Suprapubic skin (tissue), 4 donors: ENCODE data around the gene MEF2C. TPM values are rescaled to one million over a fixed set of nuclear protein-coding genes. Genes with fewer than 3 reads are reported as not detected.
A peak's percentile ranks its signal among the peaks of the same experiment; 100 is the strongest.

Experiments
- DNase-seq, 2 donors: peaks; one replicate each; pipeline ENCODE4 v3.0.0-alpha.2; 2019; ENCODE audit warnings: low spot score in 2 of 2
- H3K27ac ChIP-seq: fragments of 200-600 bp; sonication (generic); one replicate; pipeline ENCODE4 v1.5.1; 2019
- H3K27me3 ChIP-seq: fragments of 200-600 bp; sonication (generic); one replicate; pipeline ENCODE4 v1.5.1; 2019
- H3K36me3 ChIP-seq: fragments of 200-600 bp; sonication (generic); one replicate; pipeline ENCODE4 v1.5.1; 2019
- H3K4me1 ChIP-seq: fragments of 200-600 bp; sonication (generic); one replicate; pipeline ENCODE4 v1.5.1; 2019
- H3K4me3 ChIP-seq: fragments of 200-600 bp; sonication (generic); one replicate; pipeline ENCODE4 v1.5.1; 2019; ENCODE audit warnings: mild to moderate bottlenecking
- H3K9me3 ChIP-seq: fragments of 200-600 bp; sonication (generic); one replicate; pipeline ENCODE4 v1.5.1; 2019
- EP300 ChIP-seq: sonication (generic); formaldehyde crosslinking; IDR thresholded peaks from one replicate; pipeline ENCODE4 v1.6.1; 2017; ENCODE audit warnings: antibody characterized with exemption
- POLR2A ChIP-seq, 2 donors: fragments of 450-650 bp; IDR thresholded peaks; one replicate each; pipeline ENCODE4 v1.6.1; 2017; ENCODE audit warnings: antibody characterized with exemption in 2 of 2, mild to moderate bottlenecking in 2 of 2, moderate library complexity in 2 of 2
- POLR2AphosphoS5 ChIP-seq, 3 donors: sonication (generic); formaldehyde crosslinking; IDR thresholded peaks; one replicate each; pipeline ENCODE4 v1.6.1; 2017; ENCODE audit warnings: antibody characterized with exemption in 3 of 3
- WGBS: methylation state at CpG from one replicate; pipeline ENCODE4 v1.1.5; 2018; 5-methylcytosine and 5-hydroxymethylcytosine counted together
- total RNA-seq, 4 donors: library from RNA; depleted of rRNA; stranded (reverse); fragments of >200 nt; gene quantifications; one replicate each; pipeline ENCODE4 v1.1.0, GENCODE V29; 2016
- TF ChIP-seq, protein P1 (sequence below), 2 donors: fragments of 200-600 bp in 1 of 2; fragments of 450-650 bp in 1 of 2; sonication (generic) in 1 of 2; IDR thresholded peaks; one replicate each; pipeline ENCODE4 v1.5.1; 2016 to 2019; ENCODE audit warnings: antibody characterized with exemption in 2 of 2, mild to moderate bottlenecking in 1 of 2, moderate library complexity in 1 of 2

MEF2C gene
- total RNA-seq, 4 donors from 2014 or later, result 5.9 to 15.9 (median 10.1) TPM

DNA sequence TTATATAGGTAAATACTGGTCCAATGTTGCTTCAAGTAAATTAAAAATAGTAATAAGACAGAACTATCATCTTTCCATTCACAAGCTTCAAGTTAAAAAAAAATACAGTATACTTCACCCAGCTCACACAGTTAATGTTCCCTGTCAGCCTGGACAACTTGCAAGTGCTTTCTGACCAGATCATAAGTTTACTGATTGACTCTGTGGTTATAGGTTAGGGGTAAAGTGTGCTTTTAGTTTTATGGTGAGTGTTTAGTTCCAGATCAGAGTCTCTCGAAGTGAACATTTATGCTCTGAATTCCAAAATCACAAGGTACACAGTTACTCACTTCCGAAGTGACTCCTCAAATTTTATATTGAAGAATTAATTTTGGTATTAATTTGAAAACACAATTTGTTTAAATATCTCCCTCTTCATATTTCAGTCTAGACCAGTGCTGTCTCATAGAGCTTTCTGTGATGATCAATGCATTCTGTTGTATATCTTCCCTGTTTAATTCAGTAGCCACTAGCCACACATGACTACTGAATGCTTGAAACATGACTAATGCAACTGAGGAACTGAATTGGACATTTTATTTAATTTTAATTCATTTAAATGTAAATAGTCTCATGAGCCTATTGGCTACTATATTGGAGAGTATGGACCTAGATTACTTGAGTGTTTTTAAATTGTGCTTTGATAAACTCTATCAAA lies 90.7 kb downstream of the MEF2C start:
- 87% methylated on average over 2 of the region's 2 CpGs for WGBS

DNA sequence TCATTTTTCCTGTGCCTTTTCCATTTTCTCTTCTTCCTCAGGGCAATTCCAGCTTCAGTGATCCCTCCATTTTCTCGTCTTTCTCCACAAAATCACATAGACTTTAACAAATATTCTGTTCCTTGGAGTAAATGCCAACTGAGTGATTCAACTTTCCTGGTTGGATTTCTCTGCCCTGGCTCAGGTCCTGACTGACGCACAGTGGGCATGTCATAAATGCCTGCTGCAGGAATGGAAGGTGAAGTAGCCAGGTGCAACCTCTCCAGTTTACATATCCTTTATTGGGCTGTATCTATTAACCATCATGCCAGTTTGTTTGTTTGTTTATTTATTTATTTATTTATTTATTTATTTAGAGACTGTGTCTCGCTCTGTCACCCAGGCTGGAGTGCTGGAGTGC lies 95.1 kb downstream of the MEF2C start:
- Histone ChIP-seq H3K36me3 (no peaks in the 10 kb centered on the region), H3K9me3 (no peaks in the 10 kb centered on the region), H3K27ac (no peak overlapping the region), H3K4me1 (peaks cover 25% of the 10 kb centered on the region), H3K27me3 (no peaks in the 10 kb centered on the region), H3K4me3 (no peak overlapping the region)
- no peak for DNase-seq
- 63% methylated on average over 3 of the region's 3 CpGs for WGBS
- TF ChIP-seq EP300 (no peak), POLR2A (IDR thresholded peaks at IDR 0.05) (no peak), POLR2AphosphoS5 (IDR thresholded peaks at IDR 0.05) (no peak)
- TF ChIP-seq, protein P1, sequence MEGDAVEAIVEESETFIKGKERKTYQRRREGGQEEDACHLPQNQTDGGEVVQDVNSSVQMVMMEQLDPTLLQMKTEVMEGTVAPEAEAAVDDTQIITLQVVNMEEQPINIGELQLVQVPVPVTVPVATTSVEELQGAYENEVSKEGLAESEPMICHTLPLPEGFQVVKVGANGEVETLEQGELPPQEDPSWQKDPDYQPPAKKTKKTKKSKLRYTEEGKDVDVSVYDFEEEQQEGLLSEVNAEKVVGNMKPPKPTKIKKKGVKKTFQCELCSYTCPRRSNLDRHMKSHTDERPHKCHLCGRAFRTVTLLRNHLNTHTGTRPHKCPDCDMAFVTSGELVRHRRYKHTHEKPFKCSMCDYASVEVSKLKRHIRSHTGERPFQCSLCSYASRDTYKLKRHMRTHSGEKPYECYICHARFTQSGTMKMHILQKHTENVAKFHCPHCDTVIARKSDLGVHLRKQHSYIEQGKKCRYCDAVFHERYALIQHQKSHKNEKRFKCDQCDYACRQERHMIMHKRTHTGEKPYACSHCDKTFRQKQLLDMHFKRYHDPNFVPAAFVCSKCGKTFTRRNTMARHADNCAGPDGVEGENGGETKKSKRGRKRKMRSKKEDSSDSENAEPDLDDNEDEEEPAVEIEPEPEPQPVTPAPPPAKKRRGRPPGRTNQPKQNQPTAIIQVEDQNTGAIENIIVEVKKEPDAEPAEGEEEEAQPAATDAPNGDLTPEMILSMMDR (IDR thresholded peaks at IDR 0.05), result no peak

More for the DNA sequence above, 90.7 kb downstream of the MEF2C start:
- Histone ChIP-seq H3K4me3 (no peak overlapping the region), H3K9me3 (no peaks in the 10 kb centered on the region), H3K27ac (no peak overlapping the region), H3K4me1 (no peaks in the 10 kb centered on the region), H3K27me3 (no peaks in the 10 kb centered on the region), H3K36me3 (no peaks in the 10 kb centered on the region)
- DNase-seq, result no peak
- TF ChIP-seq, protein P1 (IDR thresholded peaks at IDR 0.05), result no peak
- TF ChIP-seq POLR2AphosphoS5 (IDR thresholded peaks at IDR 0.05) (no peak), EP300 (no peak), POLR2A (IDR thresholded peaks at IDR 0.05) (no peak)

DNA sequence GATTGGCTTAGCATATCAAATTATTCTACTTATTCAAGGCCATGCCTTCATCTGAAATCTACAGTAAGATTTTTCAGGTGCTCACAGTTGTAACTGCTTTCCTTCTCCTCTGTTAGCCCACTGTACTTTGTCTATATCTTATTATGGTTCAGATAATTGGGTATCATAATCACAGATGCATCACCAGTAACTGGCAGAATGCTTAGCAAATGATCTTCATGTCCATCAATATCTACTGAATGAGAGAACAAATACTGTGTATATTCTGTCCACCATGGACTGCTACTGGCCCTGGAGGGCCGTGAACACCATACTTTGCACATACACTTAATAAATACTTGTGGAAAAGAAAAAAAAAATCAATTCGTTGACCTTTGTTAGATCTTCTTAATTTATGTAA lies 96.2 kb downstream of the MEF2C start:
- H3K27ac ChIP-seq, result peak overlapping the region; percentile 72
- TF ChIP-seq POLR2AphosphoS5 (IDR thresholded peaks at IDR 0.05) (no peak), POLR2A (IDR thresholded peaks at IDR 0.05) (no peak), EP300 (no peak)
- TF ChIP-seq, protein P1 (IDR thresholded peaks at IDR 0.05), result no peak
- no peaks in the 10 kb centered on the region for H3K36me3 ChIP-seq
- DNase-seq, result no peak
- 86% methylated on average over 2 of the region's 2 CpGs for WGBS
- H3K4me3 ChIP-seq, result no peak overlapping the region
- no peaks in the 10 kb centered on the region for H3K27me3 ChIP-seq
- H3K9me3 ChIP-seq, result no peaks in the 10 kb centered on the region
- H3K4me1 ChIP-seq, result peaks cover 25% of the 10 kb centered on the region

DNA sequence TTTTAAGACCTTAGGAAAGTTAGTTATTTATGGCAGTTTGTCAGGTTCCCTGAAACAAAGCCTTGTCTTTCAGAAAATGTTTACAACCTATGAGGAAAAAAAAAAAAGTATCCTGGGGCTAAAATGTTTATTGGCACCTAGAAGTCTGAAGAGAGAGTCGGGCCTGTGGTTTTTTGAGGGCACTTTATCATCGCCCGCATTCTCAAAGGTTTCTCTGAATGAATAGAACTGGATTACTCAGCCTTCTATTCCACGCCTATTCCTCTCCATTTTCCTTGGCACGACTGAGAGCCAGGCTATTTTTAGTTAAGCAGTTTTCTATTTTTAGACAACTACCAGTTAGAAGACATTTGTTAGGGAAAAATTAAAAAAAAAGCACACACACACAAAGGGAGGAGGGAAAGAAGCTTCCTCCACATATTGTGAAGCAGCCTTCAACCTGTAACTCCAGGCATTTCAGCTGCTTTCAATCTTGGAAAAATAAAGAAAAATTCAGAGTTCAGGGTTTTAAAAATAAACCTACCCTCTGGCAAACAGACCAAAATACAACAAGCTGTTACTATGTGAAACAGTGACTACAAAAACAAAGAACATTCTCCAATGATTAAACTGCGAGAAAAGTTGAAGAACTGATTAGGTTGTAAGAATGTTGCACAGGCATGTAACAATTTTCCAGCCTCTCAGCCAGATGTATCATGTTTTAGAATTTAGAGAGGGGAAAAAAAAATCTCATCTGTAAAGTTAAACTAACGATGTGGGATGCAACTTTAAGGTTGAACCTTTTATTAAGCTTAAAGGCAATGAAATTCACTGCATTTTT lies 97.0 kb downstream of the MEF2C start:
- DNase-seq, result no peak
- H3K4me3 ChIP-seq, result no peak overlapping the region

More for the DNA sequence above, 97.0 kb downstream of the MEF2C start:
- peak overlapping the region; percentile 72 for H3K27ac ChIP-seq
- H3K4me1 ChIP-seq, result peaks cover 25% of the 10 kb centered on the region
- no peaks in the 10 kb centered on the region for H3K36me3 ChIP-seq
- no peaks in the 10 kb centered on the region for H3K27me3 ChIP-seq
- no peaks in the 10 kb centered on the region for H3K9me3 ChIP-seq
- 3% methylated on average over 7 of the region's 7 CpGs for WGBS
- TF ChIP-seq, protein P1 (IDR thresholded peaks at IDR 0.05), result no peak
- no peak for TF ChIP-seq POLR2A (IDR thresholded peaks at IDR 0.05)
- no peak for TF ChIP-seq EP300
- TF ChIP-seq POLR2AphosphoS5 (IDR thresholded peaks at IDR 0.05), result no peak
